Psoas muscle (tissue), 8 donors: Measurements from ENCODE around the gene AURKAIP1. TPM values are rescaled to one million over a fixed set of nuclear protein-coding genes. Genes with fewer than 3 reads are reported as not detected.

ENCODE experiments used
- ATAC-seq, 4 donors: fragments of 200-7000 bp; cut with Tn5 transposase; one replicate each; pipeline ENCODE4 v1.9.1; 2020; ENCODE audit warnings: moderate library complexity in 3 of 4, mild to moderate bottlenecking in 2 of 4
- DNase-seq, 2 donors: peaks; one replicate each; pipeline ENCODE4 v3.0.0-alpha.2; 2020
- H3K27ac ChIP-seq: fragments of 200-600 bp; one replicate; pipeline ENCODE4 v1.8.0; 2022
- H3K27me3 ChIP-seq, 3 donors: fragments of 200-600 bp in 1 of 3; one replicate each; pipeline versions ENCODE4 v1.6.1 to v1.8.0; 2013 to 2022; ENCODE audit warnings: low read length in 2 of 3, mild to moderate bottlenecking in 2 of 3, moderate library complexity in 1 of 3; ENCODE audit not compliant: insufficient read depth in 3 of 3
- H3K36me3 ChIP-seq, 2 donors: fragments of 200-600 bp in 1 of 2; one replicate each; pipeline versions ENCODE4 v1.6.1 to v1.8.0; 2013 to 2022; ENCODE audit warnings: low read depth in 1 of 2, mild to moderate bottlenecking in 1 of 2, moderate library complexity in 1 of 2; ENCODE audit not compliant: insufficient read depth in 1 of 2
- H3K4me1 ChIP-seq: fragments of 200-600 bp; one replicate; pipeline ENCODE4 v1.8.0; 2022
- H3K4me3 ChIP-seq: fragments of 200-600 bp; one replicate; pipeline ENCODE4 v1.8.0; 2022; ENCODE audit warnings: mild to moderate bottlenecking
- H3K9me3 ChIP-seq: fragments of 200-600 bp; one replicate; pipeline ENCODE4 v1.8.0; 2022
- CTCF ChIP-seq: fragments of 200-600 bp; IDR thresholded peaks from one replicate; pipeline ENCODE4 v1.8.0; 2022; ENCODE audit warnings: antibody characterized with exemption
- WGBS, 3 donors: extraction: QIAGEN DNeasy Blood & Tissue Kit; methylation state at CpG; one replicate each; pipeline versions ENCODE4 v1.1.6 to v1.1.7; 2013; 5-methylcytosine and 5-hydroxymethylcytosine counted together
- intact Hi-C, 2 donors: fragments of 100-400 bp; cut with DNase I; formaldehyde crosslinking; loops; one replicate each; pipeline versions ENCODE4 v1.11.0 to v1.14.2; 2022
- polyA plus RNA-seq, 3 donors: library from polyadenylated mRNA; stranded (reverse); fragments of 200-250 nt; gene quantifications; one replicate each; pipeline ENCODE4 v1.2.3, GENCODE V29; 2013
- total RNA-seq, 4 donors: library from RNA; stranded (reverse); fragmentation: NEBNext Ultra II Directional in 2 of 4; extraction: Animal tissue kit (Norgen Biotek cat#: 25700) in 2 of 4; gene quantifications; one replicate each; pipeline versions ENCODE4 v1.2.1 to v1.2.4, GENCODE V29; 2021 to 2023
- donor health status: healthy with polysubstance abuse.
- donor health status: DM: no; HTN: no; CAD: no; lungs with moderate emphysema.
- donor health status: Bipolar disorder and iron deficiency.
- donor health status: healthy.
- donor health status: DM: yes; HTN: yes; CAD: no.
- donor health status: DM: no; HTN: no; CAD: no.
- donor health status: DM: no; HTN: no; CAD: no.
- donor health status: DM: yes; HTN: yes; CAD: no.

The AURKAIP1 gene
- total and polyA plus RNA-seq, 7 donors, result 180 to 534 (median 194) TPM

DNA sequence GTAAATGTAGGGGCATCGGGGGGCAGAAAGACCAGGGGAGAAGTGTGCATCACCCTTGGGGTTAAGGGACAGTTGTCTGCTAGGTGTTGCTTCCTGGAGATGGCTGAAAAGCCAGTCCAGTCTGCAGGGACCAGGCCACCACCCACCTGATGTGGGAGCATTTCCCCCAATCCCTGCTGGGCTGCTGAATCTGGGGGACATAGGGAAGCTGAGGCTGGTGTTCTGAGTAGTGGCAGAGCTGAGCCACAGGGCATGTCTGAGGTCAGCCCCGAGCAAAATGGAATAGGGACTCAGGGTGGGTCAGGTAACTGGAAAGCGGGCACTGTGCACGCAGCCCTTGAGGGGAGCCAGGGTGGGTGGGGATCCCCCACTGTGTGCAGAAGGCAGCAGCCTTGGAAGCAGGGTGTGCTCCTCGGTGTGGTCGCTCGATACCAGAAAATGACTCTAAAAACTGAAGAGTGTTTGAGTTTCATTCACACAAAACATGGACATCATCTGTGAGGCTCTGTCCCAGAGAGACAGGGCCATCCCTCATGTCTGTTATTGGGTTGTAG is 26.5 kb upstream of the AURKAIP1 start:
- no peaks in the 10 kb centered on the region for H3K27me3 ChIP-seq
- peaks cover 10 to 73% of the 10 kb centered on the region in 2 donors for H3K36me3 ChIP-seq
- no peaks in the 10 kb centered on the region for H3K9me3 ChIP-seq
- 76 to 85% (median 81%) methylated on average over 7 of the region's 7 CpGs for WGBS, 3 donors
- H3K4me3 ChIP-seq, result no peak overlapping the region
- peak overlapping the region; percentile 61 for H3K27ac ChIP-seq
- no peak for TF ChIP-seq CTCF
- intact Hi-C loops, result loop anchor here in 1 of 2 donors (10.0 kb wide), 1 partner anchor 103 kb away; no protein-coding TSS in a partner anchor
- no peak for DNase-seq
- peaks cover 47% of the 10 kb centered on the region for H3K4me1 ChIP-seq
- no peak for ATAC-seq

- DNase-seq (no peak), ATAC-seq (no peak)
- peak overlapping the region; percentile 95 for H3K27ac ChIP-seq
- H3K4me3 ChIP-seq, result peak overlapping the region; percentile 97
- no peak for TF ChIP-seq CTCF
- 63 to 73% (median 66%) methylated on average over 22 of the region's 22 CpGs for WGBS, 3 donors
- H3K9me3 ChIP-seq, result no peaks in the 10 kb centered on the region
- H3K27me3 ChIP-seq, result no peaks in the 10 kb centered on the region
- peaks cover 10 to 76% of the 10 kb centered on the region in 2 donors for H3K36me3 ChIP-seq
- peaks cover 41% of the 10 kb centered on the region for H3K4me1 ChIP-seq
- intact Hi-C loops, result loop anchor here in 1 of 2 donors (10.0 kb wide), 1 partner anchor 104 kb away; no protein-coding TSS in a partner anchor
These were observed 25.8 kb upstream of the AURKAIP1 start for GRCh38 chr1:1400576-1401456.

DNA sequence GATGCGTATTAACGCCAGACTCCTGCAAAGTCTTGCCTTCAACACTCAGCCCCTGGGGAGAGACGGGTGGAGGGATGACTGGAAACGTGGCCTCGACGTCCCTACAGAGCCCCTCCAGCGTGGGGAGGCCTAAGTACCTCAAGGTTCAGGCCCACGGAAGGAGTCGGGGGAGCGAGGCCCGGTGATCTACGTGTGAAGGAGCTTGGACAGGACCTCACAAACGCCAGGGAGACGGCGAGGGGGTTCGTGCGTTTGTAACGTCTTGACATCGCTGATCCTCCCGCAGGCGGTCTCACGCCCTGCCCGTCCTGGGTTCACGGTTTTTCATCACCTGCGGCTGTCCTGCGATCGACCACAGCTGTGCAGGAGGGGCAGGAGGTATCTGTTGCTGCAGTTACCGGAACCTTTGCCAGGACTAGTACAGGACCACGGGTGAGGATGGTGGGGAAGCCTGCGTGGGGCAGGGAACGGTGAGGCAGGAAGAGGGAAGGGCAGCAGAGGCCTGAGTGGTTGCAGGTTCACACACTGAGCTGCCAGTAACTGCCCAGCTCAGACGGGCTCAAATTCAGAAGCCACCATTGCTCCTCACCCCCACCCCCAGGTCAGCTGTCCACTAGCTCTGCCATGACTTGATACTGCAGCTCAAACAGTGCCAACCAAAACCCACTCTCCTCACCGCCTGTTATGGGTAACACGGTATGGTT is 25.0 kb upstream of the AURKAIP1 start:
- 2 to 3% (median 2%) methylated on average over 33 to 34 of the region's 34 CpGs for WGBS, 3 donors
- H3K36me3 ChIP-seq, result peaks cover 5 to 76% of the 10 kb centered on the region in 2 donors
- intact Hi-C loops, result loop anchor here in 1 of 2 donors (2.0 to 10.0 kb wide), 2 partner anchors 25 to 105 kb away; partner anchors contain the start of gene AURKAIP1
- DNase-seq (no peak), ATAC-seq (peak in 3 of 4 donors; percentile 0 to 3 (median 1))
- peak overlapping the region; percentile 95 for H3K27ac ChIP-seq
- TF ChIP-seq CTCF, result no peak
- H3K9me3 ChIP-seq, result no peaks in the 10 kb centered on the region
- H3K4me3 ChIP-seq, result peak overlapping the region; percentile 97
- no peaks in the 10 kb centered on the region for H3K27me3 ChIP-seq
- peaks cover 43% of the 10 kb centered on the region for H3K4me1 ChIP-seq

- peaks cover 46% of the 10 kb centered on the region for H3K4me1 ChIP-seq
- TF ChIP-seq CTCF, result peak; percentile 62
- H3K27me3 ChIP-seq, result no peaks in the 10 kb centered on the region
- 0% methylated on average over 44 to 86 of the region's 86 CpGs for whole genome bisulfite sequencing, 3 donors
- peaks cover 5 to 76% of the 10 kb centered on the region in 2 donors for H3K36me3 ChIP-seq
- peak within 1 kb of the TSS; percentile 97 for H3K4me3 ChIP-seq
- no peaks in the 10 kb centered on the region for H3K9me3 ChIP-seq
- H3K27ac ChIP-seq, result peak within 1 kb of the TSS; percentile 95
- ATAC-seq (peak; percentile 94 to 97 (median 95)), DNase-seq (peak; percentile 99 to 100)
- intact Hi-C loops, result loop anchor here in 1 of 2 donors (2.0 kb wide), 1 partner anchor 25 kb away; the partner anchor contains the start of gene AURKAIP1
These were observed 24.3 kb upstream of the AURKAIP1 start, which contains the start of gene CCNL2 for GRCh38 chr1:1399187-1399871. Gene CCNL2 (minus strand): TSS chr1:1399335. CDS start chr1:1399306, 29 bp downstream.
